ENCODE measurements around the gene SPATA18. TPM values are rescaled to one million over a fixed set of nuclear protein-coding genes. Genes with fewer than 3 reads are reported as not detected.

Gene SPATA18
- total and polyA plus RNA-seq, 4 donors: 6.6 to 56.5 (median 22.5) TPM

GRCh38 chr4:52019936-52020657 is 31.0 kb upstream of the SPATA18 start, which contains the start of gene LRRC66:
TSS of gene LRRC66 (minus strand) at chr4:52020363. CDS start at chr4:52017613, 2,750 bp downstream.
- DNase-seq: no peak
- WGBS, 2 donors: 89 to 94% methylated on average over 6 of the region's 6 CpGs
- no peaks in the 10 kb centered on the region for H3K27me3 ChIP-seq (ENCODE audit: control insufficient read depth in 3 of 3, insufficient read depth in 3 of 3, low read length in 2 of 3)
- no peak for ATAC-seq (ENCODE audit: insufficient read depth, low FRiP score)
- H3K4me1 ChIP-seq (ENCODE audit: control insufficient read depth in 5 of 5, insufficient read depth in 5 of 5, low read length in 5 of 5): no peaks in the 10 kb centered on the region
- H3K9me3 ChIP-seq (ENCODE audit: control insufficient read depth in 4 of 4, insufficient read depth in 3 of 4, low read length in 3 of 4): no peaks in the 10 kb centered on the region
- H3K9ac ChIP-seq (ENCODE audit: insufficient read depth in 1 of 2, low read length in 2 of 2): no peak within 1 kb of the TSS
- H3K4me3 ChIP-seq: no peak within 1 kb of the TSS
- peaks cover 0 to 14% (median 4%) of the 10 kb centered on the region in 4 donors for H3K36me3 ChIP-seq (ENCODE audit: control insufficient read depth in 4 of 4, insufficient read depth in 4 of 4, low read length in 4 of 4)
- TF ChIP-seq, protein P1, sequence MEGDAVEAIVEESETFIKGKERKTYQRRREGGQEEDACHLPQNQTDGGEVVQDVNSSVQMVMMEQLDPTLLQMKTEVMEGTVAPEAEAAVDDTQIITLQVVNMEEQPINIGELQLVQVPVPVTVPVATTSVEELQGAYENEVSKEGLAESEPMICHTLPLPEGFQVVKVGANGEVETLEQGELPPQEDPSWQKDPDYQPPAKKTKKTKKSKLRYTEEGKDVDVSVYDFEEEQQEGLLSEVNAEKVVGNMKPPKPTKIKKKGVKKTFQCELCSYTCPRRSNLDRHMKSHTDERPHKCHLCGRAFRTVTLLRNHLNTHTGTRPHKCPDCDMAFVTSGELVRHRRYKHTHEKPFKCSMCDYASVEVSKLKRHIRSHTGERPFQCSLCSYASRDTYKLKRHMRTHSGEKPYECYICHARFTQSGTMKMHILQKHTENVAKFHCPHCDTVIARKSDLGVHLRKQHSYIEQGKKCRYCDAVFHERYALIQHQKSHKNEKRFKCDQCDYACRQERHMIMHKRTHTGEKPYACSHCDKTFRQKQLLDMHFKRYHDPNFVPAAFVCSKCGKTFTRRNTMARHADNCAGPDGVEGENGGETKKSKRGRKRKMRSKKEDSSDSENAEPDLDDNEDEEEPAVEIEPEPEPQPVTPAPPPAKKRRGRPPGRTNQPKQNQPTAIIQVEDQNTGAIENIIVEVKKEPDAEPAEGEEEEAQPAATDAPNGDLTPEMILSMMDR (IDR thresholded peaks at IDR 0.05; ENCODE audit: control extremely low read depth, extremely low read depth): no peak
- no peak within 1 kb of the TSS for H3K27ac ChIP-seq (ENCODE audit: low read depth in 1 of 2, low read length in 1 of 2)

DNA sequence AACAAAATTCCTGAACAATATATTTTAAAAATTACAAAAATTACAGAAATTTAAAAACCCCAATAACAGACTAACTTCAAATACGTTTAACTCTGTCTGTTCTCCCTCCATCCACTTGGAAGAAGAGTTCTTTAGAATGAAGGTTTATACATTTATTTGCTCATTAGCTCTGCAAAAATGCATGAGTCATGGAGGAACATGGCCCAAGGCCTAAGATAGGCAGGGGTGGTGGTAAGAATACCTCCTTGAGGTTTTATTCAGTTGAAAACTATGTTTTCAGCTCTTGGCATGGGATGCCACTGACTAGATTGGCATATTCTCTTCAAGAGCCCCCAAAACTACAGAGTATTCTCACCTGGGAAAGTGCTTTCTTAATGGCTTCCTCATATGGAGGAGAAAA is 22.1 kb upstream of the SPATA18 start:
- peaks cover 0 to 31% (median 17%) of the 10 kb centered on the region in 4 donors for H3K36me3 ChIP-seq (ENCODE audit: control insufficient read depth in 4 of 4, insufficient read depth in 4 of 4, low read length in 4 of 4)
- DNase-seq: no peak
- H3K9me3 ChIP-seq (ENCODE audit: control insufficient read depth in 4 of 4, insufficient read depth in 3 of 4, low read length in 3 of 4): no peaks in the 10 kb centered on the region
- H3K27me3 ChIP-seq (ENCODE audit: control insufficient read depth in 3 of 3, insufficient read depth in 3 of 3, low read length in 2 of 3): no peaks in the 10 kb centered on the region
- H3K9ac ChIP-seq (ENCODE audit: insufficient read depth in 1 of 2, low read length in 2 of 2): no peak overlapping the region
- WGBS, 2 donors: 85 to 87% methylated on average over 1 of the region's 1 CpG
- H3K4me1 ChIP-seq (ENCODE audit: control insufficient read depth in 5 of 5, insufficient read depth in 5 of 5, low read length in 5 of 5): no peaks in the 10 kb centered on the region
- no peak overlapping the region for H3K27ac ChIP-seq (ENCODE audit: low read depth in 1 of 2, low read length in 1 of 2)
- no peak for ATAC-seq (ENCODE audit: insufficient read depth, low FRiP score)
- H3K4me3 ChIP-seq: no peak overlapping the region
- TF ChIP-seq, protein P1 (IDR thresholded peaks at IDR 0.05; ENCODE audit: control extremely low read depth, extremely low read depth): no peak

- Histone ChIP-seq H3K4me1 (ENCODE audit: control insufficient read depth in 5 of 5, insufficient read depth in 5 of 5, low read length in 5 of 5) (peaks cover 0 to 18% (median 11%) of the 10 kb centered on the region in 5 donors), H3K27ac (ENCODE audit: low read depth in 1 of 2, low read length in 1 of 2) (no peak overlapping the region), H3K4me3 (no peak overlapping the region), H3K9ac (ENCODE audit: insufficient read depth in 1 of 2, low read length in 2 of 2) (no peak overlapping the region), H3K9me3 (ENCODE audit: control insufficient read depth in 4 of 4, insufficient read depth in 3 of 4, low read length in 3 of 4) (no peaks in the 10 kb centered on the region), H3K27me3 (ENCODE audit: control insufficient read depth in 3 of 3, insufficient read depth in 3 of 3, low read length in 2 of 3) (no peaks in the 10 kb centered on the region), H3K36me3 (ENCODE audit: control insufficient read depth in 4 of 4, insufficient read depth in 4 of 4, low read length in 4 of 4) (peaks cover 0 to 19% (median 11%) of the 10 kb centered on the region in 4 donors)
- 92 to 97% methylated on average over 1 of the region's 1 CpG for WGBS, 2 donors
- TF ChIP-seq, protein P1 (IDR thresholded peaks at IDR 0.05; ENCODE audit: control extremely low read depth, extremely low read depth): no peak
- ATAC-seq (ENCODE audit: insufficient read depth, low FRiP score): no peak
- DNase-seq: no peak
These were observed 19.1 kb upstream of the SPATA18 start for GRCh38 chr4:52032005-52032404.
